Adrenal gland (tissue), 5 donors: ENCODE results near the gene OR5H14.

Experiments
- CTCF ChIP-seq, 6 experiments: fragments of 450-650 bp in 4 of 6; fragments of 200-600 bp in 2 of 6; sonication (generic) in 1 of 6; IDR thresholded peaks; 1 replicate in 5 of 6; 2 replicates in 1 of 6; pipeline versions ENCODE4 v1.5.1 to v1.8.0; 2016 to 2021; ENCODE audit warnings: antibody characterized with exemption in 6 of 6, mild to moderate bottlenecking in 2 of 6, moderate library complexity in 1 of 6
- POLR2A ChIP-seq, 2 donors: fragments of 450-650 bp; IDR thresholded peaks; one replicate each; pipeline ENCODE4 v1.6.1; 2017; ENCODE audit warnings: antibody characterized with exemption in 2 of 2, mild to moderate bottlenecking in 2 of 2, moderate library complexity in 1 of 2
- donor health status: DM: no; HTN: no; CAD: no.

GRCh38 chr3:98110550-98110908, 36.8 kb upstream of the OR5H14 start:
- TF ChIP-seq CTCF (IDR thresholded peaks at IDR 0.05) (no peak), POLR2A (IDR thresholded peaks at IDR 0.05) (no peak)
